ENCODE results near the gene ILDR1.

ILDR1 gene

GRCh38 chr3:122030381-122031122 lies 8.5 kb upstream of the ILDR1 start:
- Histone ChIP-seq H4K20me1 (ENCODE audit: low read depth, low read length) (no peaks in the 10 kb centered on the region), H3K4me2 (ENCODE audit: low read depth, low read length, poor library complexity, severe bottlenecking) (peak overlapping the region; percentile 43), H3K9me2 (replicated peaks; ENCODE audit: insufficient read depth, low read length) (no peaks in the 10 kb centered on the region), H3K36me3 (ENCODE audit: low read length) (peaks cover 16% of the 10 kb centered on the region), H3K27ac (ENCODE audit: low read depth, low read length) (peak overlapping the region; percentile 71), H3K79me2 (ENCODE audit: insufficient read depth, low read length) (no peaks in the 10 kb centered on the region; the same call in 1 of the 2 replicates), H3K4me3 (ENCODE audit: insufficient read depth, low read length, poor library complexity, severe bottlenecking) (no peak overlapping the region), H3F3A (ENCODE audit: insufficient read depth) (peaks cover 19% of the 10 kb centered on the region; the same call in 1 of the 2 replicates), H2AFZ (ENCODE audit: low read depth, low read length, severe bottlenecking) (peak overlapping the region; percentile 29), H3K27me3 (ENCODE audit: low read length) (no peaks in the 10 kb centered on the region), H3K9me3 (ENCODE audit: insufficient read depth, low read length) (peaks cover 7% of the 10 kb centered on the region; the same call in 1 of the 2 replicates), H3K9ac (ENCODE audit: low read length) (peak overlapping the region; percentile 16; the same call in 1 of the 2 replicates)
- TF ChIP-seq EZH2phosphoT487 (conservative IDR thresholded peaks at IDR 0.05; ENCODE audit: low read length) (no peak), CTCF (IDR thresholded peaks at IDR 0.05; ENCODE audit: insufficient read depth, low read length, poor library complexity, severe bottlenecking) (no peak)

DNA sequence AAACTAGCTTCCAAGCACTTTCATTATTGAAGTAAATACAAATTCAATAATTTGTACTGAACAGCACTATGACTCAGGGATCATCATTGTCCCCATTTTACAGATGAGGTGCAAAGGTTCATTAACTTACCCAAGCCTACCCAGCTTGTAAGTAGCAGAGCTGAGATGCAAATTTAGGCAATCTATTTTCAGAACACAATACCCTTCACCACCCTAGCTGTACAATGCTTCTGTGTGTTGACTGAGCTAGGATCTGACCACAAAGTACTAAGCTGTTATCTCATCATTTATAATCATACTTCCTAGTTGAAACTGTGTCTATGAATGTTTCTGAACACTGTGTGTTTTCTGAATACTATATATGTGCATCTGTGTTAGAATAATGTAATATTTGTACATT lies 3.2 kb upstream of the ILDR1 start:
- TF ChIP-seq EZH2phosphoT487 (conservative IDR thresholded peaks at IDR 0.05; ENCODE audit: low read length): no peak
- TF ChIP-seq CTCF (IDR thresholded peaks at IDR 0.05; ENCODE audit: insufficient read depth, low read length, poor library complexity, severe bottlenecking): no peak
- H3K27me3 ChIP-seq (ENCODE audit: low read length): no peaks in the 10 kb centered on the region
- no peaks in the 10 kb centered on the region for H3K9me3 ChIP-seq (ENCODE audit: insufficient read depth, low read length)
- H3K9ac ChIP-seq (ENCODE audit: low read length): peak overlapping the region; percentile 62
- H4K20me1 ChIP-seq (ENCODE audit: low read depth, low read length): no peaks in the 10 kb centered on the region
- H3K79me2 ChIP-seq (ENCODE audit: insufficient read depth, low read length): no peaks in the 10 kb centered on the region; the same call in 1 of the 2 replicates
- peak overlapping the region; percentile 29 for H3K4me3 ChIP-seq (ENCODE audit: insufficient read depth, low read length, poor library complexity, severe bottlenecking)
- peak overlapping the region; percentile 91 for H3K4me2 ChIP-seq (ENCODE audit: low read depth, low read length, poor library complexity, severe bottlenecking)
- H3K9me2 ChIP-seq (replicated peaks; ENCODE audit: insufficient read depth, low read length): no peaks in the 10 kb centered on the region
- peaks cover 51% of the 10 kb centered on the region for H3F3A ChIP-seq (ENCODE audit: insufficient read depth)
- no peaks in the 10 kb centered on the region for H3K36me3 ChIP-seq (ENCODE audit: low read length)
- H3K27ac ChIP-seq (ENCODE audit: low read depth, low read length): peak overlapping the region; percentile 90
- no peak overlapping the region for H2AFZ ChIP-seq (ENCODE audit: low read depth, low read length, severe bottlenecking)

DNA sequence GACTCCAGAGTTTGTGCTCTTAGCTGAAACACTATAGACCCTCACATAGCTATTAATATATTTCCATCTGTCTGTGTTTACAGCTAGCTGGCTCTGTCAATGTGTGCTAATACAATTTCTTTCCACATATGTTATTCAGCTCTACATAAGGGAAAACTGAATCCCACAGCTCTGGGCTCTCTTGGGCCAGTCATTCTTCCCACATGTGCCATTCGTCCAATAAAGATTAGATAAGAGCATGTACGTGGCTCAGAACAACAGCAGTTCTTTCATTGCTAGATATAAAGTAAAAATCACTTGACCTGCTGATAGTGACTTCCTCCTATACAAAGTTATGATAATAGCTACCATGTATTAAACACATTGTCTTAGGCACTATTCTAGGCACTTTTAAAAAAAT lies 2.8 kb upstream of the ILDR1 start:
- Histone ChIP-seq H3K4me3 (ENCODE audit: insufficient read depth, low read length, poor library complexity, severe bottlenecking) (peak overlapping the region; percentile 29), H3K27ac (ENCODE audit: low read depth, low read length) (peak overlapping the region; percentile 90)

More for the DNA sequence above, 2.8 kb upstream of the ILDR1 start:
- H3K9ac ChIP-seq (ENCODE audit: low read length): peak overlapping the region; percentile 62
- H3K9me3 ChIP-seq (ENCODE audit: insufficient read depth, low read length): no peaks in the 10 kb centered on the region
- H3F3A ChIP-seq (ENCODE audit: insufficient read depth): peaks cover 50% of the 10 kb centered on the region
- H3K9me2 ChIP-seq (replicated peaks; ENCODE audit: insufficient read depth, low read length): no peaks in the 10 kb centered on the region
- peak overlapping the region; percentile 91 for H3K4me2 ChIP-seq (ENCODE audit: low read depth, low read length, poor library complexity, severe bottlenecking)
- H3K79me2 ChIP-seq (ENCODE audit: insufficient read depth, low read length): no peaks in the 10 kb centered on the region; the same call in 1 of the 2 replicates
- no peaks in the 10 kb centered on the region for H4K20me1 ChIP-seq (ENCODE audit: low read depth, low read length)
- H3K36me3 ChIP-seq (ENCODE audit: low read length): no peaks in the 10 kb centered on the region
- H3K27me3 ChIP-seq (ENCODE audit: low read length): no peaks in the 10 kb centered on the region
- H2AFZ ChIP-seq (ENCODE audit: low read depth, low read length, severe bottlenecking): no peak overlapping the region
- TF ChIP-seq CTCF (IDR thresholded peaks at IDR 0.05; ENCODE audit: insufficient read depth, low read length, poor library complexity, severe bottlenecking) (no peak), EZH2phosphoT487 (conservative IDR thresholded peaks at IDR 0.05; ENCODE audit: low read length) (no peak)
